Fibroblast of mammary gland (primary cell): ENCODE measurements around the gene MGRN1.

ENCODE experiments used
- DNase-seq: peaks from one replicate; pipeline ENCODE4 v3.0.0-alpha.2; 2010; ENCODE audit warnings: low read depth
- H3K4me3 ChIP-seq: 2 replicates; pipeline ENCODE4 v1.5.1; 2011; ENCODE audit warnings: low read depth, mild to moderate bottlenecking, low read length, moderate library complexity; ENCODE audit not compliant: control insufficient read depth
- CTCF ChIP-seq: conservative IDR thresholded peaks from 2 replicates; pipeline ENCODE4 v1.5.1; 2011; ENCODE audit warnings: low read depth, low read length, inconsistent platforms; ENCODE audit not compliant: control insufficient read depth, insufficient read depth

MGRN1 gene

DNA sequence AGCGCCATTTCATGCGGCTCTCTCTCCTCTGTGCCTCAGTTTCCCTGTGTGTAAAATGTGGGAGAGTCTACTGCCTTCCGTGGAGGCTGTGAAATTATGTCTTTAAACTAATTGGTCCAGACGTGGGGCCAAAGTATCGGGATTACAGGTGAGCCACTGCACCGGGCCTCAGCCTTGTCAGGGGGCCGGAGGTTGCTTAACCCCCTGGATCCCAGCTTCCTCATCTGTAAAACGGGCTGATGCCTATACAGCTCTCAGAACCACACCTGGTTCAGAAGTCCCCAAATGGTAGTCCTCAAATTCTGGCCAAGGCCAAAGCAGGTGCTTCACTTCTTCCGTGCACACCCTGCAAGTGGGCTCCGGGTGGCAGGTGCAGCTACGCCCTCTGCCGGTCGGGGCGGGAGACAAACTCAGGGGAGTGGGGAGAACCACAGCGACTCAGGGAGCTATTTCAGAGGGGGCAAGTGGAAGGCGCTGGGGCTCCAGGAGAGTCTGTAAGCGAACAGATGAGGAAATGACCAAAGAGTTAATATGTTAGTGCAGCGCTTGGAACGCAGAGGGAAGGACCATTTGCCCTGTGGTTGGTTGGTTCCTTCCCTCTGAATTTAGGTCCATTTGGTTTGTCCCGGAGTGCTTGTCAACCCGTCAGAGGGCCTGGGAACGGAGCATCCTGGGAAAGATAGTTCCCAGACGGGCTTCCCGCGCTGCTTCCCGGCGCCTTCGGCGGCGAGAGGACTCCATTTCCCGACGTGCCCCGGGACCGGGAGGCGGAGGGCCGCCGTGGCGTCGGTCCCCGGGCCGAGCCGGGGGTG, at the start of gene MGRN1:
Gene MGRN1, plus strand, starts transcription at position 812 of the 812 bp plus-strand sequence. CDS start 135 bp downstream, outside the sequence.
- peak; percentile 96 for DNase-seq
- peak within 1 kb of the TSS; percentile 69 for H3K4me3 ChIP-seq
- peak; percentile 89 for TF ChIP-seq CTCF

- no peak for DNase-seq
- no peak for TF ChIP-seq CTCF
- no peak overlapping the region for H3K4me3 ChIP-seq
Observed at GRCh38 chr16:4574919-4575705, 49.5 kb upstream of the MGRN1 start.

GRCh38 chr16:4576008-4576407, 48.6 kb upstream of the MGRN1 start:
- DNase-seq = no peak
- H3K4me3 ChIP-seq = no peak overlapping the region
- no peak for TF ChIP-seq CTCF

GRCh38 chr16:4578961-4579530, 45.6 kb upstream of the MGRN1 start:
- no peak for TF ChIP-seq CTCF
- DNase-seq = no peak
- no peak overlapping the region for H3K4me3 ChIP-seq

GRCh38 chr16:4580250-4580649, 44.4 kb upstream of the MGRN1 start:
- DNase-seq = peak; percentile 22
- H3K4me3 ChIP-seq = no peak overlapping the region
- TF ChIP-seq CTCF = no peak

GRCh38 chr16:4583906-4584305, 40.7 kb upstream of the MGRN1 start:
- TF ChIP-seq CTCF = no peak
- DNase-seq = no peak
- H3K4me3 ChIP-seq = no peak overlapping the region
